Chondrocyte (in vitro differentiated cells): ENCODE results near the gene COX6A1. TPM values are rescaled to one million over a fixed set of nuclear protein-coding genes. Genes with fewer than 3 reads are reported as not detected.

Source experiments
- DNase-seq: peaks from one replicate; pipeline ENCODE4 v3.0.0; 2021; ENCODE audit warnings: mixed read lengths, low spot score
- H3K27ac Mint-ChIP-seq: one replicate; pipeline ENCODE4 v1.8.0; 2021; ENCODE audit warnings: mild to moderate bottlenecking, moderate library complexity, mixed read lengths; ENCODE audit not compliant: unreplicated experiment
- H3K27me3 Mint-ChIP-seq: 2 replicates; pipeline ENCODE4 v1.8.0; 2021; ENCODE audit warnings: low read depth, mixed read lengths
- H3K36me3 Mint-ChIP-seq: 2 replicates; pipeline ENCODE4 v1.8.0; 2021; ENCODE audit warnings: low read depth, mixed read lengths
- H3K4me1 Mint-ChIP-seq: 2 replicates; pipeline ENCODE4 v1.8.0; 2021; ENCODE audit warnings: low read depth, mild to moderate bottlenecking, mixed read lengths
- H3K4me3 Mint-ChIP-seq: one replicate; pipeline ENCODE4 v1.8.0; 2021; ENCODE audit warnings: mild to moderate bottlenecking, moderate library complexity, mixed read lengths; ENCODE audit not compliant: unreplicated experiment
- H3K9me3 Mint-ChIP-seq: 2 replicates; pipeline ENCODE4 v1.8.0; 2021; ENCODE audit warnings: low read depth, mixed read lengths
- CTCF ChIP-seq: fragments of 200-600 bp; sonication (generic); IDR thresholded peaks from 2 replicates; pipeline ENCODE4 v1.5.0; 2021; ENCODE audit warnings: antibody characterized with exemption, mild to moderate bottlenecking, moderate library complexity
- total RNA-seq: library from RNA; stranded (reverse); gene quantifications from 3 replicates; pipeline ENCODE4 v1.2.1, GENCODE V29; 2021

The COX6A1 gene
- total RNA-seq, 1 donor from 2014 or later, result 299 TPM

- DNase-seq, result no peak
- Mint-ChIP-seq H3K4me3 (peak overlapping the region; percentile 94), H3K4me1 (peaks cover 43% of the 10 kb centered on the region)
Observed at GRCh38 chr12:120468821-120469449, 31.0 kb downstream of the COX6A1 start.

GRCh38 chr12:120469450-120470149, 31.7 kb downstream of the COX6A1 start, which contains the start of gene SRSF9:
Gene SRSF9, minus strand, starts transcription at chr12:120469748. Its CDS starts 139 bp downstream, at chr12:120469609.
- Mint-ChIP-seq H3K27ac (peak within 1 kb of the TSS; percentile 97), H3K4me1 (peaks cover 49% of the 10 kb centered on the region), H3K9me3 (no peaks in the 10 kb centered on the region), H3K4me3 (peak within 1 kb of the TSS; percentile 94), H3K27me3 (no peaks in the 10 kb centered on the region), H3K36me3 (peaks cover 3% of the 10 kb centered on the region)
- peak; percentile 99 for DNase-seq
- peak; percentile 90 for TF ChIP-seq CTCF

More at GRCh38 chr12:120468821-120469449, 31.0 kb downstream of the COX6A1 start:
- Mint-ChIP-seq H3K36me3 (peaks cover 8% of the 10 kb centered on the region), H3K27me3 (no peaks in the 10 kb centered on the region), H3K9me3 (no peaks in the 10 kb centered on the region), H3K27ac (peak overlapping the region; percentile 97)
- TF ChIP-seq CTCF, result no peak

- Mint-ChIP-seq H3K27ac (peak overlapping the region; percentile 87), H3K4me1 (peaks cover 56% of the 10 kb centered on the region), H3K9me3 (no peaks in the 10 kb centered on the region), H3K27me3 (no peaks in the 10 kb centered on the region), H3K4me3 (peak overlapping the region; percentile 94), H3K36me3 (peaks cover under 1% of the 10 kb centered on the region)
- TF ChIP-seq CTCF, result no peak
- DNase-seq, result no peak
Observed at GRCh38 chr12:120470150-120470784, 32.4 kb downstream of the COX6A1 start.

- DNase-seq, result no peak
- Mint-ChIP-seq H3K36me3 (no peaks in the 10 kb centered on the region), H3K4me3 (no peak overlapping the region), H3K4me1 (peaks cover 51% of the 10 kb centered on the region), H3K27me3 (no peaks in the 10 kb centered on the region), H3K27ac (no peak overlapping the region), H3K9me3 (no peaks in the 10 kb centered on the region)
- no peak for TF ChIP-seq CTCF
Observed at GRCh38 chr12:120472521-120472920, 34.6 kb downstream of the COX6A1 start.
